Left ventricle myocardium inferior (tissue), 1 donor: ENCODE data around the gene OAS1. TPM values are rescaled to one million over a fixed set of nuclear protein-coding genes. Genes with fewer than 3 reads are reported as not detected.

ENCODE experiments used
- DNase-seq: peaks from one replicate; pipeline ENCODE4 v3.0.0-alpha.2; 2020
- H3K27ac ChIP-seq: fragments of 200-600 bp; replicated peaks from 2 replicates; pipeline ENCODE4 v1.8.0; 2021
- H3K27me3 ChIP-seq: fragments of 200-600 bp; 2 replicates; pipeline ENCODE4 v1.8.0; 2021; ENCODE audit warnings: low read depth
- H3K36me3 ChIP-seq: fragments of 200-600 bp; 2 replicates; pipeline ENCODE4 v1.8.0; 2021
- H3K4me1 ChIP-seq: fragments of 200-600 bp; 2 replicates; pipeline ENCODE4 v1.8.0; 2021
- H3K4me3 ChIP-seq: fragments of 200-600 bp; 2 replicates; pipeline ENCODE4 v1.8.0; 2021; ENCODE audit warnings: mild to moderate bottlenecking, moderate library complexity
- H3K9me3 ChIP-seq: fragments of 200-600 bp; replicated peaks from 2 replicates; pipeline ENCODE4 v1.8.0; 2021
- intact Hi-C: fragments of 100-400 bp; cut with micrococcal nuclease; formaldehyde crosslinking; loops from one replicate; pipeline ENCODE4 v1.11.0; 2022
- total RNA-seq: library from RNA; stranded (reverse); fragmentation: NEBNext Ultra II Directional; extraction: Animal tissue kit (Norgen Biotek cat#: 25700); gene quantifications from one replicate; pipeline ENCODE4 v1.2.1, GENCODE V29; 2021
- TF ChIP-seq, protein P1 (sequence below): fragments of 200-600 bp; IDR thresholded peaks from 2 replicates; pipeline ENCODE4 v1.8.0; 2021; ENCODE audit warnings: antibody characterized with exemption, mild to moderate bottlenecking, borderline replicate concordance
- donor health status: DM: no; HTN: yes; CAD: no; lungs with severe emphysema.

OAS1 gene
- total RNA-seq, 1 donor from 2014 or later, result 4.8 TPM

DNA sequence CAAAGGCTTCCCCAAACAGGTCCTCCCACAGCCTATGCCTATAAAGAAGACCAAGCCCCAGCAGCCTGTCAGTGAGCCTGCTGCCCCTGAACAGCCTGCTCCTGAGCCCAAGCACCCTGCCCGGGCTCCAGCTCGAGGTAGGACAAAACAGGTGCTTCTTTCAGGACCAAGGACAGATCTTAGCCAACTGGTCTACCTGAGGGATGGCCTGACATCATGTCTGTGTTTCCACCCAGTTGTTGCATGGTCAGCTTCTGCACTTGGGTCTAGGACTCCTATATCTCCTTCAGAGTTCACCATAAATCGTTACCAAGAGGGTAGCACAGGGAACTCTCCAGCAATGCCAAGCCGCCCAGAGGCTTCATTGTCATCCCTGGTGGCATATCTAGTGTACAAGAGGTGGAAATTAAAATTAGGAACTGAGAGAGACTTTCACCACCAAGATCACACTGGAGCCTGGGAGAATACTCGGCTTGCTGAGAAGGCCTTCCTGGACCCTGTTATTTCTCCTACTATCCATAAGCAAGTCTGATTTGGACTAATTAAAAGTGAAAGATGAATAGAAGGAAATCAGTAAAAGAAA is 38.2 kb upstream of the OAS1 start:
- Histone ChIP-seq H3K27me3 (peaks cover 74% of the 10 kb centered on the region), H3K9me3 (no peaks in the 10 kb centered on the region), H3K4me1 (no peaks in the 10 kb centered on the region)

GRCh38 chr12:112869091-112869490 is 37.7 kb upstream of the OAS1 start:
- Histone ChIP-seq H3K27ac (no peak overlapping the region), H3K9me3 (no peaks in the 10 kb centered on the region), H3K27me3 (peaks cover 74% of the 10 kb centered on the region), H3K4me1 (no peaks in the 10 kb centered on the region), H3K4me3 (no peak overlapping the region), H3K36me3 (no peaks in the 10 kb centered on the region)
- intact Hi-C loops, result no loop called here
- DNase-seq, result no peak
- TF ChIP-seq, protein P1, sequence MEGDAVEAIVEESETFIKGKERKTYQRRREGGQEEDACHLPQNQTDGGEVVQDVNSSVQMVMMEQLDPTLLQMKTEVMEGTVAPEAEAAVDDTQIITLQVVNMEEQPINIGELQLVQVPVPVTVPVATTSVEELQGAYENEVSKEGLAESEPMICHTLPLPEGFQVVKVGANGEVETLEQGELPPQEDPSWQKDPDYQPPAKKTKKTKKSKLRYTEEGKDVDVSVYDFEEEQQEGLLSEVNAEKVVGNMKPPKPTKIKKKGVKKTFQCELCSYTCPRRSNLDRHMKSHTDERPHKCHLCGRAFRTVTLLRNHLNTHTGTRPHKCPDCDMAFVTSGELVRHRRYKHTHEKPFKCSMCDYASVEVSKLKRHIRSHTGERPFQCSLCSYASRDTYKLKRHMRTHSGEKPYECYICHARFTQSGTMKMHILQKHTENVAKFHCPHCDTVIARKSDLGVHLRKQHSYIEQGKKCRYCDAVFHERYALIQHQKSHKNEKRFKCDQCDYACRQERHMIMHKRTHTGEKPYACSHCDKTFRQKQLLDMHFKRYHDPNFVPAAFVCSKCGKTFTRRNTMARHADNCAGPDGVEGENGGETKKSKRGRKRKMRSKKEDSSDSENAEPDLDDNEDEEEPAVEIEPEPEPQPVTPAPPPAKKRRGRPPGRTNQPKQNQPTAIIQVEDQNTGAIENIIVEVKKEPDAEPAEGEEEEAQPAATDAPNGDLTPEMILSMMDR, result no peak

More for the DNA sequence above, 38.2 kb upstream of the OAS1 start:
- no peaks in the 10 kb centered on the region for H3K36me3 ChIP-seq
- no peak for DNase-seq
- no peak overlapping the region for H3K27ac ChIP-seq
- TF ChIP-seq, protein P1, result no peak
- H3K4me3 ChIP-seq, result no peak overlapping the region
- intact Hi-C loops, result no loop called here

GRCh38 chr12:112869778-112870177 is 37.0 kb upstream of the OAS1 start:
- TF ChIP-seq, protein P1, result no peak
- intact Hi-C loops, result no loop called here
- no peaks in the 10 kb centered on the region for H3K36me3 ChIP-seq
- no peaks in the 10 kb centered on the region for H3K9me3 ChIP-seq
- no peak for DNase-seq
- no peak overlapping the region for H3K27ac ChIP-seq
- no peaks in the 10 kb centered on the region for H3K4me1 ChIP-seq
- no peak overlapping the region for H3K4me3 ChIP-seq
- peaks cover 77% of the 10 kb centered on the region for H3K27me3 ChIP-seq

- H3K9me3 ChIP-seq, result no peaks in the 10 kb centered on the region
- no peak overlapping the region for H3K4me3 ChIP-seq
- DNase-seq, result no peak
- intact Hi-C loops, result no loop called here
- no peaks in the 10 kb centered on the region for H3K36me3 ChIP-seq
- TF ChIP-seq, protein P1, result no peak
- H3K4me1 ChIP-seq, result no peaks in the 10 kb centered on the region
- H3K27me3 ChIP-seq, result peaks cover 77% of the 10 kb centered on the region
- no peak overlapping the region for H3K27ac ChIP-seq
Measured at GRCh38 chr12:112870267-112870980, 36.3 kb upstream of the OAS1 start.

DNA sequence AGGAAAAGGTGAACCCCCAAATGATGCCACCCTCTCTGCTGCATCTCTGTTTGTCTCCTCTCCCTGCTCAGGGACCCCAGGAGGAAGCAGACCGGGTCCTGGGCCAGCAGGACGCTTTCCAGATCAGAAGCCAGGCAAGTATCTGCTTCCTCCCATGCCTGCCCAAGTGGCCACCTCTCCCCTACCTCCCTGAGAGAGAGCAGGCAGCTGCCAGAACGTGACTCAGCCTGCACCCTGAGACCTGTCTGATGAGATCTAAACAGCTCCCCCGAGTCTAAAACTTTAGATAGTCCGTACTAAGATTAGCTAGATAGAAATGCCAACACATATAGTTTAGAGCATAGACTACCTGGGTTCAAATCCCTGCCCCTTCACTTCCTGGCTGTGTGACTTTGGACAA is 31.2 kb upstream of the OAS1 start:
- intact Hi-C loops, result no loop called here
- Histone ChIP-seq H3K27ac (no peak overlapping the region), H3K4me1 (no peaks in the 10 kb centered on the region)

More for the DNA sequence above, 31.2 kb upstream of the OAS1 start:
- Histone ChIP-seq H3K27me3 (peaks cover 82% of the 10 kb centered on the region), H3K4me3 (no peak overlapping the region), H3K9me3 (no peaks in the 10 kb centered on the region), H3K36me3 (no peaks in the 10 kb centered on the region)
- TF ChIP-seq, protein P1, result no peak
- no peak for DNase-seq
